GM21529 (cell line): ENCODE results near the gene TENT5A.
"Not testable (repeated sequence)": the region's sequence is repeated elsewhere in the genome, so short reads cannot be mapped to it uniquely, and the experiment has no call there.

Experiments used
- ATAC-seq: cut with Tn5 transposase; IDR thresholded peaks from one replicate; pipeline ENCODE4 v1.9.1; 2021; ENCODE audit not compliant: unreplicated experiment

Gene TENT5A

GRCh38 chr6:81752084-81752920, at the start of gene TENT5A:
Gene TENT5A, minus strand, starts transcription at chr6:81752681. Its CDS starts 540 bp downstream, at chr6:81752141.
- peak; percentile 76 for ATAC-seq

GRCh38 chr6:81801489-81801888, 49.0 kb upstream of the TENT5A start:
- no peak for ATAC-seq

GRCh38 chr6:81800666-81801065, 48.2 kb upstream of the TENT5A start:
- no peak for ATAC-seq

GRCh38 chr6:81799323-81799722, 46.8 kb upstream of the TENT5A start:
- no peak for ATAC-seq

- ATAC-seq: no peak
Measured at GRCh38 chr6:81797591-81797990, 45.1 kb upstream of the TENT5A start.

GRCh38 chr6:81795890-81796289, 43.4 kb upstream of the TENT5A start:
- ATAC-seq: no peak

GRCh38 chr6:81793821-81794475, 41.5 kb upstream of the TENT5A start:
- ATAC-seq: no peak

GRCh38 chr6:81792826-81793225, 40.3 kb upstream of the TENT5A start:
- no peak for ATAC-seq

- no peak for ATAC-seq
Measured at GRCh38 chr6:81791756-81792155, 39.3 kb upstream of the TENT5A start.

- no peak for ATAC-seq
Measured at GRCh38 chr6:81790034-81790433, 37.6 kb upstream of the TENT5A start.

- ATAC-seq: no peak
Measured at GRCh38 chr6:81789291-81789690, 36.8 kb upstream of the TENT5A start.

GRCh38 chr6:81788748-81789147, 36.3 kb upstream of the TENT5A start:
- ATAC-seq: no peak

- ATAC-seq: no peak
Measured at GRCh38 chr6:81787313-81788068, 35.0 kb upstream of the TENT5A start.

GRCh38 chr6:81786150-81786549, 33.7 kb upstream of the TENT5A start:
- no peak for ATAC-seq

- no peak for ATAC-seq
Measured at GRCh38 chr6:81785377-81785776, 32.9 kb upstream of the TENT5A start.

- ATAC-seq: no peak
Measured at GRCh38 chr6:81783893-81784292, 31.4 kb upstream of the TENT5A start.

- no peak for ATAC-seq
Measured at GRCh38 chr6:81781624-81782023, 29.1 kb upstream of the TENT5A start.

- ATAC-seq: no peak
Measured at GRCh38 chr6:81777586-81778268, 25.2 kb upstream of the TENT5A start.

- ATAC-seq: not testable (repeated sequence)
Measured at GRCh38 chr6:81776219-81776618, 23.7 kb upstream of the TENT5A start.

GRCh38 chr6:81774542-81774941, 22.1 kb upstream of the TENT5A start:
- no peak for ATAC-seq

- no peak for ATAC-seq
Measured at GRCh38 chr6:81773887-81774286, 21.4 kb upstream of the TENT5A start.
